ENCODE results near the gene SH3GL1. TPM values are rescaled to one million over a fixed set of nuclear protein-coding genes. Genes with fewer than 3 reads are reported as not detected.

SH3GL1 gene
- total and polyA plus RNA-seq, 9 of the 15 experiments (the other 6 are each of a cell fraction or from before 2014, with no cell fraction given) = 1.7 to 75.3 (median 25.7) TPM

GRCh38 chr19:4400135-4400936 lies at the start of gene SH3GL1 (continued):
- no peak for TF ChIP-seq ZNF780A (CRISPR knock-in tag; IDR thresholded peaks at IDR 0.05)
- TF ChIP-seq BCLAF1 (IDR thresholded peaks at IDR 0.05; ENCODE audit: borderline replicate concordance in 1 of 2, control insufficient read depth in 1 of 2, low read depth in 2 of 2, low read length in 1 of 2) = peak in 1 of 2 experiments; percentile 85; a peak in 1 of 4 replicates
- TF ChIP-seq CEBPZ (IDR thresholded peaks at IDR 0.05; ENCODE audit: borderline replicate concordance, low read depth, low read length) = no peak
- TF ChIP-seq, protein P1, sequence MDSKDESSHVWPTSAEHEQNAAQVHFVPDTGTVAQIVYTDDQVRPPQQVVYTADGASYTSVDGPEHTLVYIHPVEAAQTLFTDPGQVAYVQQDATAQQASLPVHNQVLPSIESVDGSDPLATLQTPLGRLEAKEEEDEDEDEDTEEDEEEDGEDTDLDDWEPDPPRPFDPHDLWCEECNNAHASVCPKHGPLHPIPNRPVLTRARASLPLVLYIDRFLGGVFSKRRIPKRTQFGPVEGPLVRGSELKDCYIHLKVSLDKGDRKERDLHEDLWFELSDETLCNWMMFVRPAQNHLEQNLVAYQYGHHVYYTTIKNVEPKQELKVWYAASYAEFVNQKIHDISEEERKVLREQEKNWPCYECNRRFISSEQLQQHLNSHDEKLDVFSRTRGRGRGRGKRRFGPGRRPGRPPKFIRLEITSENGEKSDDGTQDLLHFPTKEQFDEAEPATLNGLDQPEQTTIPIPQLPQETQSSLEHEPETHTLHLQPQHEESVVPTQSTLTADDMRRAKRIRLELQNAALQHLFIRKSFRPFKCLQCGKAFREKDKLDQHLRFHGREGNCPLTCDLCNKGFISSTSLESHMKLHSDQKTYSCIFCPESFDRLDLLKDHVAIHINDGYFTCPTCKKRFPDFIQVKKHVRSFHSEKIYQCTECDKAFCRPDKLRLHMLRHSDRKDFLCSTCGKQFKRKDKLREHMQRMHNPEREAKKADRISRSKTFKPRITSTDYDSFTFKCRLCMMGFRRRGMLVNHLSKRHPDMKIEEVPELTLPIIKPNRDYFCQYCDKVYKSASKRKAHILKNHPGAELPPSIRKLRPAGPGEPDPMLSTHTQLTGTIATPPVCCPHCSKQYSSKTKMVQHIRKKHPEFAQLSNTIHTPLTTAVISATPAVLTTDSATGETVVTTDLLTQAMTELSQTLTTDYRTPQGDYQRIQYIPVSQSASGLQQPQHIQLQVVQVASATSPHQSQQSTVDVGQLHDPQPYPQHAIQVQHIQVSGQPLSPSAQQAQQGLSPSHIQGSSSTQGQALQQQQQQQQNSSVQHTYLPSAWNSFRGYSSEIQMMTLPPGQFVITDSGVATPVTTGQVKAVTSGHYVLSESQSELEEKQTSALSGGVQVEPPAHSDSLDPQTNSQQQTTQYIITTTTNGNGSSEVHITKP (IDR thresholded peaks at IDR 0.05; ENCODE audit: partially characterized antibody) = no peak
- no peak for TF ChIP-seq PYGO2 (tag; IDR thresholded peaks at IDR 0.05)
- no peak for TF ChIP-seq PCBP1 (IDR thresholded peaks at IDR 0.05; ENCODE audit: low read depth, low read length, poor library complexity, severe bottlenecking)
- TF ChIP-seq MAZ (CRISPR knock-in tag; conservative IDR thresholded peaks at IDR 0.05 in 1 of 2, IDR thresholded peaks at IDR 0.05 in 1 of 2) = peak; percentile 28 to 89; a peak in 3 of 4 replicates
- no peak for TF ChIP-seq ZNF212 (CRISPR knock-in tag; IDR thresholded peaks at IDR 0.05)
- TF ChIP-seq, protein P2, sequence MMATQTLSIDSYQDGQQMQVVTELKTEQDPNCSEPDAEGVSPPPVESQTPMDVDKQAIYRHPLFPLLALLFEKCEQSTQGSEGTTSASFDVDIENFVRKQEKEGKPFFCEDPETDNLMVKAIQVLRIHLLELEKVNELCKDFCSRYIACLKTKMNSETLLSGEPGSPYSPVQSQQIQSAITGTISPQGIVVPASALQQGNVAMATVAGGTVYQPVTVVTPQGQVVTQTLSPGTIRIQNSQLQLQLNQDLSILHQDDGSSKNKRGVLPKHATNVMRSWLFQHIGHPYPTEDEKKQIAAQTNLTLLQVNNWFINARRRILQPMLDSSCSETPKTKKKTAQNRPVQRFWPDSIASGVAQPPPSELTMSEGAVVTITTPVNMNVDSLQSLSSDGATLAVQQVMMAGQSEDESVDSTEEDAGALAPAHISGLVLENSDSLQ (IDR thresholded peaks at IDR 0.05) = peak; percentile 42
- TF ChIP-seq U2AF1 (optimal IDR thresholded peaks at IDR 0.05; ENCODE audit: low read depth, low read length) = no peak
- no peak for TF ChIP-seq KHSRP (IDR thresholded peaks at IDR 0.05)
- TF ChIP-seq ZNF444 (CRISPR knock-in tag; IDR thresholded peaks at IDR 0.05) = no peak
- TF ChIP-seq, protein P3, sequence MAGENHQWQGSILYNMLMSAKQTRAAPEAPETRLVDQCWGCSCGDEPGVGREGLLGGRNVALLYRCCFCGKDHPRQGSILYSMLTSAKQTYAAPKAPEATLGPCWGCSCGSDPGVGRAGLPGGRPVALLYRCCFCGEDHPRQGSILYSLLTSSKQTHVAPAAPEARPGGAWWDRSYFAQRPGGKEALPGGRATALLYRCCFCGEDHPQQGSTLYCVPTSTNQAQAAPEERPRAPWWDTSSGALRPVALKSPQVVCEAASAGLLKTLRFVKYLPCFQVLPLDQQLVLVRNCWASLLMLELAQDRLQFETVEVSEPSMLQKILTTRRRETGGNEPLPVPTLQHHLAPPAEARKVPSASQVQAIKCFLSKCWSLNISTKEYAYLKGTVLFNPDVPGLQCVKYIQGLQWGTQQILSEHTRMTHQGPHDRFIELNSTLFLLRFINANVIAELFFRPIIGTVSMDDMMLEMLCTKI (IDR thresholded peaks at IDR 0.05; ENCODE audit: partially characterized antibody) = no peak

Measured in K562 (cell line).